Lower leg skin (tissue), 3 donors: Measurements from ENCODE around the gene EEF2.

Source experiments
- POLR2A ChIP-seq, 2 donors: fragments of 450-650 bp; IDR thresholded peaks; one replicate each; pipeline ENCODE4 v1.6.1; 2016 to 2017; ENCODE audit warnings: antibody characterized with exemption in 2 of 2, mild to moderate bottlenecking in 1 of 2, moderate library complexity in 1 of 2
- TF ChIP-seq, protein P1 (sequence below), 3 donors: fragments of 450-650 bp; IDR thresholded peaks; one replicate each; pipeline ENCODE4 v1.5.1; 2016; ENCODE audit warnings: antibody characterized with exemption in 3 of 3, mild to moderate bottlenecking in 3 of 3, moderate library complexity in 2 of 3

DNA sequence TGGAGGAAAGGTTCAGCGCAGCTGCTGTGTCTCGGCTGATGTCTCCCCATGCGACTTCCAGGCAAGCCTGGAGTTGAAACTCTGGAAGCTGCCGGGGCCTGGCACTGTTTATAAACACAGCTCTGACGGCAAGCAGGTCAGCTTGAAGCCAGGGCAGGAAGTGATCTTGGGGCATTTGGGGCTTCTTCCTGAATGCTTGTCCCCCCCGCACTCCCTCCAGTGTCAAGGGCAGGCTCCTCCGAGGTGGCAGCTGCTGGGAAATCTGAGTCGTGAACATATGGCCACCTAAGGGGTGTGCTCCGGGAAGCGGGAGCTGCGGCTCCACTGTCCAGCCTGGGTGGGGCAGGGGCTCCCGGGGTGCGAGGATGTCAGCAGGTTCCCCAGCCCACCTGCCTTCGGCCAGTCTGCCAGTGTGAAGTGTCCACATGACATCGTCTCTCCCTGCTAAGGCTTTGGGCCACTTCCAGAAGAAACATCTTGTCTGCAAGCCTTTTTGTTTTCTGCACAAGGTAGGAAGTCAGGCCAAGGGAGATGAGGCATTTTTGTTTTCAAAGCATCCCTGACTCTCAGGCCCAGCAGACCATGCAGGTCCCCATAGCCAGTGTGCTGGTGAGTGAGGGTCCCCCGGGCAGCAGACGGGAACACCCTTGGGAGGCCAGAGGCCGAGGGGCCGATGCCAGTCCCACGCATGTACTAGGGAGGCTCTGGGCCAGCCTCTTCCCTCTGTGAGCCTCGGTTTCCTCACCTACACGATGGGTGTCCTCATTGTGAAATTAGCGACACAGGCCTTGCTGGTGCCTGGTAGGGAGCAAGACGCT, 24.9 kb upstream of the EEF2 start:
- TF ChIP-seq POLR2A (IDR thresholded peaks at IDR 0.05) = no peak
- TF ChIP-seq, protein P1, sequence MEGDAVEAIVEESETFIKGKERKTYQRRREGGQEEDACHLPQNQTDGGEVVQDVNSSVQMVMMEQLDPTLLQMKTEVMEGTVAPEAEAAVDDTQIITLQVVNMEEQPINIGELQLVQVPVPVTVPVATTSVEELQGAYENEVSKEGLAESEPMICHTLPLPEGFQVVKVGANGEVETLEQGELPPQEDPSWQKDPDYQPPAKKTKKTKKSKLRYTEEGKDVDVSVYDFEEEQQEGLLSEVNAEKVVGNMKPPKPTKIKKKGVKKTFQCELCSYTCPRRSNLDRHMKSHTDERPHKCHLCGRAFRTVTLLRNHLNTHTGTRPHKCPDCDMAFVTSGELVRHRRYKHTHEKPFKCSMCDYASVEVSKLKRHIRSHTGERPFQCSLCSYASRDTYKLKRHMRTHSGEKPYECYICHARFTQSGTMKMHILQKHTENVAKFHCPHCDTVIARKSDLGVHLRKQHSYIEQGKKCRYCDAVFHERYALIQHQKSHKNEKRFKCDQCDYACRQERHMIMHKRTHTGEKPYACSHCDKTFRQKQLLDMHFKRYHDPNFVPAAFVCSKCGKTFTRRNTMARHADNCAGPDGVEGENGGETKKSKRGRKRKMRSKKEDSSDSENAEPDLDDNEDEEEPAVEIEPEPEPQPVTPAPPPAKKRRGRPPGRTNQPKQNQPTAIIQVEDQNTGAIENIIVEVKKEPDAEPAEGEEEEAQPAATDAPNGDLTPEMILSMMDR (IDR thresholded peaks at IDR 0.05) = no peak
